Pons (tissue), 1 donor: ENCODE measurements around the gene RCC1.
"Not testable (repeated sequence)": the region's sequence is repeated elsewhere in the genome, so short reads cannot be mapped to it uniquely, and the experiment has no call there.

Experiments used
- DNase-seq: peaks from one replicate; pipeline ENCODE4 v3.0.0-alpha.2; 2016; ENCODE audit warnings: low spot score

RCC1 gene

GRCh38 chr1:28548318-28548717 is 42.5 kb downstream of the RCC1 start:
- no peak for DNase-seq

- no peak for DNase-seq
These were observed 45.5 kb downstream of the RCC1 start for GRCh38 chr1:28551381-28551780.

- peak; percentile 91 for DNase-seq
These were observed 47.2 kb downstream of the RCC1 start, which contains the start of gene TRNAU1AP for GRCh38 chr1:28552758-28553663. Gene TRNAU1AP (plus strand): TSS chr1:28553085. CDS start chr1:28553111, 26 bp downstream.

DNA sequence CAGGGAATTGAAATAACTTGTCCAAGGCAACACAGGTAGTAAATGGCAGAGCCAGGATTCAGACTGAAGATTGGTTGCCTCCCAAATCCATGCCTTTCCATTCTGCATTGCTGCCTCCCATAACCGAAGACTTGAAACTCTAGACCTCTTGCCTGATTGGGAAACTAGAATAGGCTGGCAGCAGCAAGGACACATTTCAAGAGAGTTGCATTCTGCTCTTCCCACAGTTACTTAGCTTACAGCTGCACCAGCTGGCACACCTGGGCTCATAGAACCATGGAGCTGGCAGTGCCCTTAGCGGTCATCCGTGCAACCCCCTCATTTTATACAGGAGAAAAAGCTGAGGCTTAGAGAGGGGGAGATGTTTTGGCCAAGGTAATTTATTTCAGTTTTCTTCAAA is 55.0 kb downstream of the RCC1 start:
- no peak for DNase-seq

DNA sequence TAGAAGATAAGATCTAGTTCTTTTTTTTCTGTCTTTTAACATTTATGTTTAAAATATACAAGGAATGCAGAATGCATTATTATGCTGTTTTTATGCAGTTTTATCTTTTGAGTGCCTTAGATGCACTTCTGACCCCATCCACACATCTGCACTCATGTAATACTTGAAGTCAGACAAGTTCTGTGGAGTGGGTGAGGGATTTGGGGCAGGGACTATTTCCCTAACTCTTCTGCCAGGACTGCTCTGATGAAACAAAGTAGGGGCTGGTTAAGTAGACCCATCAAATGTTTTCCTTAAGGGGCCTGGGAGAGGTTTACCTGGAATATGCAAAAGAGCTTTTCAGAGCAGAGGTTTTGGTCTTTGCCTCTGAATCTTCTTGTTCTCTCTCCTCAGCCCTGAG is 58.5 kb downstream of the RCC1 start:
- no peak for DNase-seq

DNA sequence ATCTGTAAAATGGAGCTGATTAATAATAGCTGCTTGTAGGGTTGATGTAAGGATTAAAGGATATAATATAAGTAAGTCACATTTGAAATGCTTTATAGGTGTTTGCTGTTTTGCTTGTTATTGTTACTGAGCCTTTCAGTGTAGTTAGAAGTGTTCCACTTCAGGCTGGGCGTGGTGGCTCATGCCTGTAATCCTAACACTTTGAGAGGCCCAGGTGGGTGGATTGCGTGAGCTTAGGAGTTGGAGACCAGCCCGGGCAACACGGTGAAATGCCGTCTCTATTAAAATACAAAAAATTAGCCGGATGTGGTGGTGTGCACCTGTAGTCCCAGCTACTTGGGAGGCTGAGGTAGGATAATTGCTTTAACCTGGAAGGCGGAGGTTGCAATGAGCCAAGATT is 59.2 kb downstream of the RCC1 start:
- DNase-seq: no peak

DNA sequence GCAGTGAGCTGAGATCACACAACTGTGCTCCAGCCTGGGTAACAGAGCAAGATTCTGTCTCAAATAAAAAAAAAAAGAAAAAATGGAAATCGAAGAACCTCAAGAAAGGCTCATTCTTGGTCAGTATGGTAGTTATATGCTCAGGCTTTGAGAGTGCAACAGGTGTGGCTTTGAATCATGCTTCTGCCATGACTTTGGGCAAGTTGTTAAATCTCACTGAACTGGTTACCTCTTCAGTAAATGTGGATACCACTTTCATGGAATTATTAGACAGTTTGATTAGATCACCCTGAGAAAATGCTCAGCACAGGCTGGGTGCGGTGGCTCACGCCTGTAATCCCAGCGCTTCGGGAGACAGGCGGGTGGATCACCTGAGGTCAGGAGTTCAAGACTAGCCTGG is 59.9 kb downstream of the RCC1 start:
- DNase-seq: no peak

GRCh38 chr1:28566931-28567330 is 61.1 kb downstream of the RCC1 start:
- DNase-seq: no peak

- no peak for DNase-seq
These were observed 66.1 kb downstream of the RCC1 start for GRCh38 chr1:28571911-28572310.

GRCh38 chr1:28572891-28573290 is 67.0 kb downstream of the RCC1 start:
- not testable (repeated sequence) for DNase-seq

GRCh38 chr1:28573564-28573963 is 67.7 kb downstream of the RCC1 start:
- DNase-seq: no peak

DNA sequence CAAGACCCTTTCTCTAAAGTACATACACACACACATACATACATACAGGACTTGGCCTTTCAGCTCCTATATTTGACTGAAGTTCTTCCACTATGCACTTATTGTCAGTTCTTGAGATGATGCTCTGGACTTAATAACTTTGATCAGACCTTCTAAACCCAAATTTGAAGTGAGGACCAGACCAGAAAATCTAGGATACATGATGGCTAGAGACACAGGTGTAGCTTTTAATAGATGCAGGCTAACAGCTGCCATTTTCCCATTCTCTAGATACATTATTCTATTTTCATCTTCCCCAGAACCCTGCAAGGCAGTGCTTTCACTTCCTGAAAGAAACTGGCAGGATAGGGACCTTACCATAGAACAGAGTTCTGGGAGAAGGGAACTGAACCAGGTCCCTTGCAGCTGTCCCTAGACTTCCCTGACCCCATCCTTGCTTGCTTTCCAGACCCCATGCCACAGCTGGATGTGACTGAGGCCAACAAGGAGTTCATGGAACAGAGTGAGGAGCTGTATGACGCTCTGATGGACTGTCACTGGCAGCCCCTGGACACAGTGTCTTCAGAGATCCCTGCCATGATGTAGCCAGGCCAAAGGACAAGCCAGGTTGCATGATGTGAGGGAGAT is 71.3 kb downstream of the RCC1 start:
- DNase-seq: no peak

GRCh38 chr1:28577738-28578536 is 72.1 kb downstream of the RCC1 start:
- DNase-seq: peak; percentile 18

GRCh38 chr1:28578696-28579218 is 72.9 kb downstream of the RCC1 start:
- DNase-seq: no peak

DNA sequence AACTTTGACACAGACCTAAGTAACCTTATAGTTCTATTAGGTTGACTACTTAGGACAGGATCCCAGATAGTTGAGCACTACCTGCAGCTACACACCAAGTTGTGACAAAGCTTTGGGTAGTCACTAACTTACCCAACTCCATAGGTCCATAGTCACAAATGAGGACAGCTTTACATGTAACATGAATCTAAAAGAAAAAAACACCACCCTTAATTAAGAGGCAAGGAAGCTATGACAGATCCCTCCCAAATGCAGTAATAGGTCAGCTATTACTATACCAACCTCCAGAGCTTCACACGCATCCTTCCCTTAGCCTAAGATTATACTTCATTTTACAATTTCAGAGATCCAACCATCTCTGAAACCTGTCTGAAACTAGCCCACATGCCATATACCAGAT is 73.6 kb downstream of the RCC1 start:
- no peak for DNase-seq

GRCh38 chr1:28580722-28581530 is 75.1 kb downstream of the RCC1 start:
- no peak for DNase-seq

GRCh38 chr1:28581531-28582247 is 75.8 kb downstream of the RCC1 start:
- peak; percentile 91 for DNase-seq

DNA sequence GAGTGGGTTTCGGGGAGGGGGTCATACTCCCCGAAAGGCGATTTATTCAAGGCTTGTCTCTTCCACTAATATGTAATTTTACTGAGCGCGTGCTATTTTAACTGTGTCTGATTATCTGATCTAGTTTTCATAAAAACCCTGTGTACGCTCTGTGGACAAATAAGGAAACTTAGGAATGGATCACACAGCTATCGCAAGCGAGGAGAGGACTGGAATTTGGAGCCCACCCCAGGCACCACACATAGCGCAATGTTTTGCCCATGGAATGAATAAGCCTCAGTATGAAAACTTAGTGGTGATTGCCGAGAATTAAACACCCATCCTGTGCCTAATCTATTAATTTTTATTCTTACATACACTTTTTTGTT is 76.4 kb downstream of the RCC1 start:
- no peak for DNase-seq

DNA sequence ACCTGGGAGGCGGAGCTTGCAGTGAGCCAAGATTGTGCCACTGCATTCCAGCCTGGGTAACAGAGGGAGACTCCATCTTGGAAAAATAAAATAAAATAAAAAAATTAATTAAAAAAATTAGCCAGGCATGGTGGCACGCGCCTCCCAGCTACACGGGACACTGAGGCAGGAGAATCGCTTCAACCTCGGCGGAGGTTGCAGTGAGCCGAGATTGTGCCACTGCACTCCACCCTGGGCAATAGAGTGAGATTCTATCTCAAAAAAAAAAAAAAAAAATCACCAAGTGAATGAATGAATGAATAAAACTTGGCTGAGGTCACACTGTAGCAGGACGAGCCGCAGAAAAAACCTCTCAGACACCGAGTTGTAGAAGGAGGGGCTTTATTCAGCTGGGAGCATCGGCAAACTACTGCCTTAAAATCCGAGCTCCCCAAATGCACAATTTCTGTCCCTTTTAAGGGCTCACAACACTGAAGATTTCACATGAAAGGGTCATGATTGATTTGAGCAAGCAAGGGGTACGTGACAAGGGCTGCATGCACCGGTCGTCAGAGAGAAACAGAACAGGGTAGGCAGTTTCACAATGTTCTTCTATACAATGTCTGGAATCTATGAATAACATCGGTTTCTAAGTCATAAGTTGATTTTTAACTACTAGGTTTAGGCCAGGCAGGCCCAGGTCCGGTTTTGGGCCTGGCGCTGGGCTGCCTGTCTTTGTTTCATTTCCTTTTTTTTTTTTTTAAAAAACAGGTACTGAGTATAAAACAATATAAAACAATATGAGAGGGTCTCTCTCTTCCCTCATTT is 80.9 kb downstream of the RCC1 start:
- not testable (repeated sequence) for DNase-seq
